GM21825 (cell line): ENCODE data around the gene KCNQ1.

Source experiments
- ATAC-seq: cut with Tn5 transposase; IDR thresholded peaks from one replicate; pipeline ENCODE4 v1.9.1; 2021; ENCODE audit warnings: mild to moderate bottlenecking, moderate library complexity; ENCODE audit not compliant: unreplicated experiment

KCNQ1 gene

GRCh38 chr11:2586793-2587131 lies 142.0 kb downstream of the KCNQ1 start:
- ATAC-seq, result no peak

- ATAC-seq, result no peak
These were observed 142.5 kb downstream of the KCNQ1 start for GRCh38 chr11:2587132-2587930.

- no peak for ATAC-seq
These were observed 143.4 kb downstream of the KCNQ1 start for GRCh38 chr11:2587976-2588748.

- no peak for ATAC-seq
These were observed 144.2 kb downstream of the KCNQ1 start for GRCh38 chr11:2588809-2589537.

- no peak for ATAC-seq
These were observed 144.7 kb downstream of the KCNQ1 start for GRCh38 chr11:2589538-2589934.

GRCh38 chr11:2590131-2590964 lies 145.5 kb downstream of the KCNQ1 start:
- no peak for ATAC-seq

GRCh38 chr11:2590965-2591754 lies 146.4 kb downstream of the KCNQ1 start:
- no peak for ATAC-seq

GRCh38 chr11:2591805-2592204 lies 147.0 kb downstream of the KCNQ1 start:
- no peak for ATAC-seq

- ATAC-seq, result no peak
These were observed 148.0 kb downstream of the KCNQ1 start for GRCh38 chr11:2592559-2593392.

GRCh38 chr11:2593393-2593950 lies 148.7 kb downstream of the KCNQ1 start:
- ATAC-seq, result no peak

GRCh38 chr11:2594267-2594666 lies 149.5 kb downstream of the KCNQ1 start:
- no peak for ATAC-seq

- no peak for ATAC-seq
These were observed 150.4 kb downstream of the KCNQ1 start for GRCh38 chr11:2595204-2595603.

- no peak for ATAC-seq
These were observed 154.9 kb downstream of the KCNQ1 start for GRCh38 chr11:2599561-2600189.

GRCh38 chr11:2609345-2609744 lies 164.5 kb downstream of the KCNQ1 start:
- no peak for ATAC-seq

- no peak for ATAC-seq
These were observed 168.2 kb downstream of the KCNQ1 start for GRCh38 chr11:2612884-2613571.

GRCh38 chr11:2621894-2622293 lies 177.1 kb downstream of the KCNQ1 start:
- ATAC-seq, result no peak

GRCh38 chr11:2625183-2625582 lies 180.4 kb downstream of the KCNQ1 start:
- no peak for ATAC-seq

- no peak for ATAC-seq
These were observed 185.9 kb downstream of the KCNQ1 start for GRCh38 chr11:2630679-2631078.
